ENCODE measurements around the gene TRAPPC2L.
A peak's percentile ranks its signal among the peaks of the same experiment; 100 is the strongest.

TRAPPC2L gene

GRCh38 chr16:88826070-88826840 is 30.7 kb upstream of the TRAPPC2L start:
- ATAC-seq (replicated peaks) (no peak), DNase-seq (no peak)
- no peak overlapping the region for H3K4me3 Mint-ChIP-seq
- H3K27me3 Mint-ChIP-seq = no peaks in the 10 kb centered on the region
- H3K9me3 Mint-ChIP-seq = no peaks in the 10 kb centered on the region
- no peaks in the 10 kb centered on the region for H3K4me1 Mint-ChIP-seq
- peaks cover 25 to 30% of the 10 kb centered on the region in 2 donors for H3K36me3 Mint-ChIP-seq
- no peak overlapping the region for H3K27ac Mint-ChIP-seq

DNA sequence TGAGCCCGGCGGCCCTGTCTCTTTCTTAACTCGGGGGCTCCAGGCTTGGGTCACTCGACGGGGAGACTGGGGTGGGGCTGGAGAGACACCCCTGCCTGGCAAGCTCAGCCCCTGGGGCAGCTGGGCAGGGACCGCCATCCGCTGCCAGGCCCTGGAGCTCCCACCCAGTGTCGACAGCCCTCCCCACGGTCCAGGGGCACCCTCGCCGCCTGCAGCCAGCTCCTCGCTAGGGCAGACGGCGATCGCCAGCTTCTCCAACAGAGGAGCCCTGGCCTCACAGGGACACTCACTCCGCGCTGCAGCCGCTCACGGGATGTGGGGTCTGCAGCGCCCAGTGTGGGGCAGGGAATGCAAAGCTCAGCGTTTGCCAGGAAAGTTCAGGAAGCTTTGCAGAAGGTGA is 29.2 kb upstream of the TRAPPC2L start:
- H3K9me3 Mint-ChIP-seq = no peaks in the 10 kb centered on the region
- H3K4me1 Mint-ChIP-seq = no peaks in the 10 kb centered on the region
- DNase-seq = no peak
- no peak overlapping the region for H3K27ac Mint-ChIP-seq
- no peak overlapping the region for H3K4me3 Mint-ChIP-seq
- ATAC-seq (replicated peaks) = no peak
- peaks cover 22 to 25% of the 10 kb centered on the region in 2 donors for H3K36me3 Mint-ChIP-seq
- no peaks in the 10 kb centered on the region for H3K27me3 Mint-ChIP-seq

DNA sequence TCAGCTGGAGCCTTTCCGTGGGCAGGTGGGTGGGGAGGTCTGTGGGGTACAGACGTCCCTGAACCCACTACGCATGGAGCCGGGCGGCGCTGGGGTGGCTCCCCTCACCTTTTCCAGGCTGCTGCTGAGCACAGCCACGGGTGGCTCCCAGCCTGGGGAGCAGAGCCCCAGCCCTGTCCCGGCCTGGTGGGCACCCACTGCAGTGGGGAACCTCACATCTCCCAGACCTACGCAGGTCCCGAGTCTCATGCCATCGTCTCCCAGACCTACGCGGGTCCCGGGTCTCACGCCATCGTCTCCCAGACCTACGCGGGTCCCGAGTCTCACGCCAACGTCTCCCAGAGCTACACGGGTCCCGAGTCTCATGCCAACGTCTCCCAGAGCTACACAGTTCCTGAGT is 28.2 kb upstream of the TRAPPC2L start:
- Mint-ChIP-seq H3K27me3 (no peaks in the 10 kb centered on the region), H3K36me3 (peaks cover 19 to 24% of the 10 kb centered on the region in 2 donors), H3K27ac (no peak overlapping the region), H3K4me1 (no peaks in the 10 kb centered on the region), H3K4me3 (no peak overlapping the region), H3K9me3 (no peaks in the 10 kb centered on the region)
- DNase-seq (no peak), ATAC-seq (replicated peaks) (no peak)

DNA sequence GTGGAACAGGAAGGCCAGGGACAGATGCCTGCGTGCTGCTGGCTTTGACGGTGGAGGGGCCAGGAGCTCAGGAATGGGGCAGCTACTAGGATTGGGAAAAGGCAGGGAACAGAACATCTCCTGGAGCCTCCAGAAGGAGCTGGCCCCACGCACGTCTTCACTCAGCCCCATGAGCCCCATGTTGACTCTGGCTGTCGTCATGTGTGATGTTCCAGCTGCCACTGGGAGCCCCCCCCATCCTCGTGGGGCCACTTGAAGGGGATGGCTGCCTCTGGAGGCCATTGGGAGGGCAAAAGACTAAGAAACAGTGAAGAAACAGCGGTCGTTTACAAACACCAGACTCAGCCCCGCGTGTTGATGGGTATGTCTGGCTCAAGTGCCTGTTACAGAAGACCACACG is 26.7 kb upstream of the TRAPPC2L start:
- H3K27me3 Mint-ChIP-seq = no peaks in the 10 kb centered on the region
- DNase-seq = no peak
- no peaks in the 10 kb centered on the region for H3K4me1 Mint-ChIP-seq
- no peak for ATAC-seq (replicated peaks)
- no peak overlapping the region for H3K27ac Mint-ChIP-seq
- no peak overlapping the region for H3K4me3 Mint-ChIP-seq
- H3K9me3 Mint-ChIP-seq = no peaks in the 10 kb centered on the region
- peaks cover 23 to 32% of the 10 kb centered on the region in 2 donors for H3K36me3 Mint-ChIP-seq

- Mint-ChIP-seq H3K4me1 (no peaks in the 10 kb centered on the region), H3K9me3 (no peaks in the 10 kb centered on the region), H3K36me3 (peaks cover 23 to 34% of the 10 kb centered on the region in 2 donors), H3K27ac (no peak overlapping the region), H3K27me3 (no peaks in the 10 kb centered on the region), H3K4me3 (no peak overlapping the region)
- DNase-seq (no peak), ATAC-seq (replicated peaks) (no peak)
Measured at GRCh38 chr16:88830783-88831182, 26.1 kb upstream of the TRAPPC2L start.

DNA sequence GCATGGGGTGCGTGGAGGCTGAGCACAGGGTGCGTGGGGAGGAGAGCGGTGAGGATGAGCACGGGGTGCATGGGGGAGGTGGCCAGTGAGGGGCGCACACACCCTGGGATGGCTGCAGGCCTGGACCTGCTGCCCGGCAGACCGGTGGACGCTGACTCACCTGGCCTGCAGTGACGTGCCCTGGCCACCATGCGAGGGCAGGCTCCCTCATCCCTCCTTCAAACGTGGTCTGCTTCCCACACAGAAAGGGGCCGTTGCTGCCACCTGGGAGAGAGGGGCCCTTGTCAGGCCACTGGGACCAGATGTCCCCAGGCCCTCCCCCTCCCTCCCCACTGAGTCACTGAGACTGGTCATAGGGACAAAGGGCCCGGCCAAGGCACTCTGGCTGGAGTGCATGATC is 25.1 kb upstream of the TRAPPC2L start:
- H3K27me3 Mint-ChIP-seq = no peaks in the 10 kb centered on the region
- DNase-seq (no peak), ATAC-seq (replicated peaks) (no peak)
- no peak overlapping the region for H3K27ac Mint-ChIP-seq
- H3K4me1 Mint-ChIP-seq = no peaks in the 10 kb centered on the region
- H3K4me3 Mint-ChIP-seq = no peak overlapping the region
- H3K9me3 Mint-ChIP-seq = no peaks in the 10 kb centered on the region
- H3K36me3 Mint-ChIP-seq = peaks cover 22 to 31% of the 10 kb centered on the region in 2 donors

GRCh38 chr16:88833086-88833485 is 23.8 kb upstream of the TRAPPC2L start:
- Mint-ChIP-seq H3K27me3 (no peaks in the 10 kb centered on the region), H3K4me3 (no peak overlapping the region), H3K36me3 (peaks cover 21 to 32% of the 10 kb centered on the region in 2 donors), H3K27ac (no peak overlapping the region), H3K9me3 (no peaks in the 10 kb centered on the region), H3K4me1 (no peaks in the 10 kb centered on the region)
- ATAC-seq (replicated peaks) (no peak), DNase-seq (no peak)

GRCh38 chr16:88834670-88835069 is 22.3 kb upstream of the TRAPPC2L start:
- Mint-ChIP-seq H3K4me3 (no peak overlapping the region), H3K9me3 (no peaks in the 10 kb centered on the region), H3K27ac (no peak overlapping the region), H3K4me1 (no peaks in the 10 kb centered on the region), H3K36me3 (peaks cover 18 to 38% of the 10 kb centered on the region in 2 donors), H3K27me3 (no peaks in the 10 kb centered on the region)
- DNase-seq (no peak), ATAC-seq (replicated peaks) (no peak)

GRCh38 chr16:88835383-88835782 is 21.5 kb upstream of the TRAPPC2L start:
- Mint-ChIP-seq H3K4me3 (no peak overlapping the region), H3K9me3 (no peaks in the 10 kb centered on the region), H3K27ac (no peak overlapping the region), H3K36me3 (peaks cover 20 to 39% of the 10 kb centered on the region in 2 donors), H3K27me3 (no peaks in the 10 kb centered on the region), H3K4me1 (no peaks in the 10 kb centered on the region)
- DNase-seq = no peak
- no peak for ATAC-seq (replicated peaks)

- H3K36me3 Mint-ChIP-seq = peaks cover 19 to 37% of the 10 kb centered on the region in 2 donors
- DNase-seq (no peak), ATAC-seq (replicated peaks) (no peak)
- H3K27me3 Mint-ChIP-seq = no peaks in the 10 kb centered on the region
- H3K4me3 Mint-ChIP-seq = no peak overlapping the region
- no peaks in the 10 kb centered on the region for H3K9me3 Mint-ChIP-seq
- H3K4me1 Mint-ChIP-seq = no peaks in the 10 kb centered on the region
- H3K27ac Mint-ChIP-seq = no peak overlapping the region
Measured at GRCh38 chr16:88835818-88836217, 21.1 kb upstream of the TRAPPC2L start.

DNA sequence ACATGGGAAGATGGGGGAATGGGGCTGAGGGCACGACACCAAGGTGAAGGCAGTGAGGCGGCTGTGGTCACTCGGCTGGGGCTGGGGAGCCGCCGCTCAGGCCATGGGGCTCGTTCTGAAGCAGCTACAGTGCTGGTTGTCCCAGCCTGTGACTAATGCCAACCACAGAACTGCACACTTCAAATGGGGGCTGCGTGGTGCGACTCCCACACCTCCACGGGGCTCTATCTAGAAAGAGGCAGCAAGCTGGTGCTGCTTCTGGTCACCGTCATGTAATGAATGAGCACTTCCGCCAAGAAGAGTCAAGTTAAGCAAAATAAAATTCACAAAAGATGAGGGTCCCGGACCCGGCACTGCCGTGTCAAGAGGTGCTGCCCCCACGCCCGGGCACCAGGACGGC is 20.1 kb upstream of the TRAPPC2L start:
- Mint-ChIP-seq H3K4me1 (no peaks in the 10 kb centered on the region), H3K36me3 (peaks cover 17 to 35% of the 10 kb centered on the region in 2 donors), H3K9me3 (no peaks in the 10 kb centered on the region), H3K27me3 (no peaks in the 10 kb centered on the region), H3K4me3 (no peak overlapping the region), H3K27ac (no peak overlapping the region)
- ATAC-seq (replicated peaks) (no peak), DNase-seq (no peak)

GRCh38 chr16:88837806-88838205 is 19.1 kb upstream of the TRAPPC2L start:
- Mint-ChIP-seq H3K4me3 (no peak overlapping the region), H3K9me3 (no peaks in the 10 kb centered on the region), H3K27me3 (no peaks in the 10 kb centered on the region), H3K36me3 (peaks cover 17 to 39% of the 10 kb centered on the region in 2 donors), H3K4me1 (no peaks in the 10 kb centered on the region), H3K27ac (no peak overlapping the region)
- ATAC-seq (replicated peaks) = no peak
- no peak for DNase-seq

DNA sequence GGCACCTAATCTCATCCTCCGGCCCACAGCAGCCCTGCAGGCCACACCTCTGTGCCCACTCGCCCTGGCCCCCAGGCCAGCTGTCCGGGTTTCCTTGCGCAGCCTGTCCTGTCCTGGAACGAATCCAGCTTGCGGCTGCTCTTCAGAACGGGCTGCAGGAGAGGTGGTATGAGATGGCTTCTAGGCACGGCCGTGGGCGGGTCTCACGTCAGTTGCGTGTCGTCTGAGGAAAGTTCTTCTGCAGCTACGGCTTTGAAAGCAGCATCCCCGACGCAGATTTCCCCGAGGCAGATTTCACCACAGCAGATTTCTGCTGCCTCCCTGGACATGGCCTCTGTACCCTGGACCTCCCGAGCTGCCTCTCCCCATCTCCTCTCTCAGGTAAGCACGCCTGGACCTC is 18.4 kb upstream of the TRAPPC2L start:
- DNase-seq = no peak
- Mint-ChIP-seq H3K36me3 (peaks cover 23 to 44% of the 10 kb centered on the region in 2 donors), H3K27ac (peak overlapping the region; percentile 51), H3K27me3 (no peaks in the 10 kb centered on the region), H3K4me1 (peaks cover 0 to 2% of the 10 kb centered on the region in 2 donors), H3K4me3 (no peak overlapping the region), H3K9me3 (no peaks in the 10 kb centered on the region)
- ATAC-seq (replicated peaks) = no peak

GRCh38 chr16:88839026-88839529 is 17.8 kb upstream of the TRAPPC2L start:
- Mint-ChIP-seq H3K9me3 (no peaks in the 10 kb centered on the region), H3K36me3 (peaks cover 20 to 41% of the 10 kb centered on the region in 2 donors), H3K27ac (peak overlapping the region; percentile 51), H3K4me1 (peaks cover 0 to 2% of the 10 kb centered on the region in 2 donors), H3K27me3 (no peaks in the 10 kb centered on the region), H3K4me3 (no peak overlapping the region)
- DNase-seq = no peak
- ATAC-seq (replicated peaks) = no peak

All from stimulated activated naive B cell treated with anti-CD40 and anti-IgM and Interleukin-4, amounts not matched to agents 10 μg/mL and 1 μg/mL and 100 μg/mL, for 72 hours (primary cell).